Activated CD8-positive, alpha-beta memory T cell treated with anti-CD3 and anti-CD28 coated beads, Interleukin-2, amount 50 U/mL, for 48 hours (primary cell): ENCODE data around the gene MRPL12.

Source experiments
- DNase-seq: peaks from one replicate; pipeline ENCODE4 v3.0.0-alpha.2; 2020

MRPL12 gene

GRCh38 chr17:81703747-81704654 lies 834 bp downstream of the MRPL12 start:
- no peak for DNase-seq

GRCh38 chr17:81705518-81706231 lies 2.5 kb downstream of the MRPL12 start:
- DNase-seq = no peak

- no peak for DNase-seq
Observed at GRCh38 chr17:81706232-81706611, 3.1 kb downstream of the MRPL12 start.

- DNase-seq = no peak
Observed at GRCh38 chr17:81706757-81707624, 3.8 kb downstream of the MRPL12 start.

- no peak for DNase-seq
Observed at GRCh38 chr17:81707725-81708646, 4.8 kb downstream of the MRPL12 start.

- DNase-seq = no peak
Observed at GRCh38 chr17:81708739-81709185, 5.6 kb downstream of the MRPL12 start.

- DNase-seq = peak; percentile 64
Observed at GRCh38 chr17:81710514-81711308, 7.5 kb downstream of the MRPL12 start.

- DNase-seq = peak; percentile 91
Observed at GRCh38 chr17:81711814-81712467, 8.8 kb downstream of the MRPL12 start, which contains the start of gene SLC25A10. Gene SLC25A10, plus strand, starts transcription at chr17:81712284. Its CDS starts 143 bp downstream, at chr17:81712427.

- DNase-seq = no peak
Observed at GRCh38 chr17:81712468-81713003, 9.4 kb downstream of the MRPL12 start.

- no peak for DNase-seq
Observed at GRCh38 chr17:81713004-81713555, 9.9 kb downstream of the MRPL12 start.

GRCh38 chr17:81713556-81714411 lies 10.6 kb downstream of the MRPL12 start:
- no peak for DNase-seq

- no peak for DNase-seq
Observed at GRCh38 chr17:81714412-81715106, 11.4 kb downstream of the MRPL12 start.

GRCh38 chr17:81715107-81715871 lies 12.1 kb downstream of the MRPL12 start:
- no peak for DNase-seq

- DNase-seq = no peak
Observed at GRCh38 chr17:81715872-81716673, 12.9 kb downstream of the MRPL12 start.

GRCh38 chr17:81716674-81716996 lies 13.5 kb downstream of the MRPL12 start:
- no peak for DNase-seq

GRCh38 chr17:81717049-81717765 lies 14.0 kb downstream of the MRPL12 start:
- DNase-seq = no peak
